HG02938 (cell line): Measurements from ENCODE around the gene STK31.
"Not testable (repeated sequence)": the region's sequence is repeated elsewhere in the genome, so short reads cannot be mapped to it uniquely, and the experiment has no call there.

ENCODE experiments used
- ATAC-seq: cut with Tn5 transposase; IDR thresholded peaks from one replicate; pipeline ENCODE4 v1.9.1; 2021; ENCODE audit warnings: mild to moderate bottlenecking, moderate library complexity; ENCODE audit not compliant: unreplicated experiment

Gene STK31

DNA sequence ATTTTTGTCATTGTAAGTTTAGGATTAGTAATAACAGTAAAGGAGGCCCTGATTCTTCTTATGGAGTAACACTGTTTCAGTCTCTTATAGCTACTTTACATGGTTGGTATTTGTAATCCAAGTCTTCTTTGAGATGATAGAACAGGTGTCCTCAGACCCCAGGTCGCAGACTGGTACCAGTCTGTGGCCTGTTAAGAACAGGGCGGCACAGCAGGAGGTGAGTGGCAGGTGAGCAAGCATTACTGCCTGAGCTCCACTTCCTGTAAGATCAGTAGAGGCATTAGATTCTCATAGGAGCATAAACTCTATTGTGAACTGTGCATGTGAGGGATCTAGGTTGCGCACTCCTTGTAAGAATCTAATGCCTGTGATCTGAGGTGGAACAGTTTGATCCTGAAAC lies 77.3 kb downstream of the STK31 start:
- no peak for ATAC-seq

DNA sequence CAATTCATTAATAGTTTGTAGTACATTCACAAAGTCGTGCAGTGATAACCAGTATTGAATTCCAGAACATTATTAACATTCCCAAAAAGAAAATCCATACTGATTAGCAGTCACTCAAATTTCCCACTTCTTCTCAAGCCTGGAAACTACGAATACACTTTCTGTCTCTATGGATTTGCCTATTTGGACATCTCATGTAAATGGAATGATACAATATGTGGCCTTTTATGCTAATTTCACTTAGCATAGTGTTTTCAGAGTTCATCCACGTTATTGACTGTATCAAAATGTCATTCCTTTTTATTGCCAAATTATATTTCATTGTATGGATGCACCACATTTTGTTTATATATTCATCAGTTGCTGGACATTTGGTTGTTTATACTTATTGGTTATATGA lies 78.8 kb downstream of the STK31 start:
- no peak for ATAC-seq

DNA sequence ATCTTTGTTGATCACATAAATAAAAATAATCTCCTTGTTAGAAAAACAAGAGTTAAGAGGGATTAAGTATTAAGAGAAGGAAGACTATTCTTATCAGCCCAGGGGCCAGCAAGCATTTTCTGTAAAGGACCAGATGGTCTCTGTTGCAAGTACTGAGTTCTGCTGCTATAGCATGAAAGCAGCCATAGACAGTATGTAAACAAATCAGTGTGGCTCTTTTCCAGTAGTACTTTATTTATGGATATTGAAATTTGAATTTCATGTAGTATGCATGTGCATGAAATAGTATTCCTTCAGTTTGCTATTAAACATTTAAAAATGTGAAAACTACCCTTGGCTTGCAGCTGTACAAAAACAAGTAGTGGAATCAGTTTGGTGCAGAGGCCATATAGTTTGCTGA lies 81.7 kb downstream of the STK31 start:
- ATAC-seq = no peak

DNA sequence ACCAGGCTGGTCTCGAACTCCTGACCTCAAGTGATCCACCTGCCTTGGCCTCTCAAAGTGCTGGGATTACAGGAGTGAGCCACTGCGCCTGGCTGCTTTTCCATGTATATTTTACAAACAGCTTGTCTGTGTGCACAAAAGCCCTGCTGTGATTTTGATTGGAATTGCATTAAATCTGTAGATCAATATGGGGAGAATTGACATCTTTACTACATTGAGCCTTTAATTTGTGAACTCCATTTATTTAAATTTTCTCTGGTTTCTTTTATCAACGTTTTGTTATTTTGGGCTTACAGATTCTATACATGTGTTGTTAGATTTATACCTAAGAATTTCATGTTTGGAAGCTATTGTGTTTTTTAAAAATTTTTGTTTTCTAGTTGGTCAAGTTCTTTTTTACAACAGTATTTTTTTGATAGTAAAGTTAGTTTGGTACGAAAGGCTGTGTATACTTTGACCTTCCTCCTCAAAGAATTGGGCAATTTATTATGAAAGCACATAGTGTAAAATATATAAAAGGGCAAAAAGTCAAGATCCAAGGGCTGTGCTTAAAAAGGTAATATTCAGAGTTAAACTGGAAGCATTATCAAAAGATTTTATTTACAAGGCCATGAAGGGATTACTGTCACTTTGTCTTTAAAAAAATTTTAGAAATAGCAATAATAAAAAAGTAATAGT lies 92.8 kb downstream of the STK31 start:
- ATAC-seq = no peak

DNA sequence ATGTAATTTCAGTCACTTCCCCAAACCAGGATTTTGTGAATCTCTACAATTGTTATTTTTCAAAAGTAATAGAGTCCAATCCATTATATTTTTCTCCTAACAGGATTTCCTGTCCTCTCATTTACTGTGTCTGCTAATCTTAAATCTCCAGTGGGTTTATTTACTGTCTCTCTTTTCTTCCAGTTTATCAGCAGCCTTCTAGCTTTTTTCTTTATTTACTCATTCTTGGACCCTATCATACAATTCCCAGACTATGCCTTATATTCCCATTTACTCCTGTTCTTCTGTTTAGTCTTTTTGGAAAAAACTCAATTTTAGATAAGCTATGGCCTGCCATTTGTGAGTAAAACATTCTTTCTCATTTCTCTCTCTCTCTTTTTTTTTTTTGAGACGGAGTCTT lies 94.7 kb downstream of the STK31 start:
- no peak for ATAC-seq

DNA sequence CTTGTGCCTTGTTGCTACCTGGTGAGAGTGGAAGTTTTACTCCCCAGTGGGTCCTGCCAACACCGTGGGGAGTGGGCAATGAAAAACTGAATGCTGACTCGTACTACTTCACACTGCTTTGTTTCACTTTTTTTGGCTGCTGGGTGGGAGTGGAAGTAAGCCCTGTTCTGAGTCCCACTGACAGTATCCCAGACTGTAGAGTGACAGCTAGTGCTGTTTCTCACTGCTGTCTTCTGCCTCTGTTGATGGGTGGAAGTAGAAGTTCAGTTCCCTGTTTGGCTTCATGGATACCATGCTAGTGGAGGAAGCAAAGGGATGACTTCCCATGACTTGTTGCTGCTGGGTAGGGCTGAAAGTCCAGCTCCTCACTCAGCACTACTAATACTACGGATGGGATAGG lies 98.4 kb downstream of the STK31 start:
- ATAC-seq = no peak

DNA sequence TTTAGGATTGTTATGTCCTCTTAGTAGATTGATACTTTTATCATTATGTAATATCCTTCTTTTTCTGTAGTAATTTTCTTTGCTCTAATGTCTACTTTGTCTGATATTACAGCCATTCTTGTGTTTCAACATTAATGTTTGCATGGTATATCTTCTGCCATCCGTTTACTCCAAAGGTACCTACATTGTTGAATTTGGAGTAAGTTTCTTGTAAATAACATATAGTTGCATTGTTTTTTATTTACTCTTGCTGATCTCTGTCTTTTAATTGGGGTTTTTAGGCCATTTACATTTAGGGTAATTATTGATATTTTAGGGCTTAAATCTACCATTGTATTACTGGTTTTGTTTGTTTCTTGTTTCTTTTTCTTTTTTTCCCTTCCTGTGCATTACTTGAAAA lies 100.1 kb downstream of the STK31 start:
- no peak for ATAC-seq

DNA sequence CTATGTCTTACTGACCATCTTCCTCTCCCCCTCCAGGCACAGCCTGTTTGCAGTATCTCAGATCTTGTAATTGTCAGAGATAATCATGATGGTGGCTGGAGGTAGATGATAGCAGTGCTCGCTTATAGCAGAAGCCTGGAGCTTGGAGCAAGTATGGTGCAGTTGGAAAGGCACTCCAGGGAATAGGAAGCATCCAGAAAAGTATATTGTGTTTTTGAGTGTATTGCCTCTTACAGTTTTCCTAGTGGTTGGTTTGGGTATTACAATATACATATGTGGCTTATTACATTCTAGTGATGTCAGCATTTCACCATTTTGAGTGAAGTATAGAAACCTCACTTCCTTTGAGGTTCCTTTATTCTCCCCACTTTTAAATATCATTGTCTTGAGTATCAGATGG lies 101.5 kb downstream of the STK31 start:
- peak; percentile 52 for ATAC-seq

DNA sequence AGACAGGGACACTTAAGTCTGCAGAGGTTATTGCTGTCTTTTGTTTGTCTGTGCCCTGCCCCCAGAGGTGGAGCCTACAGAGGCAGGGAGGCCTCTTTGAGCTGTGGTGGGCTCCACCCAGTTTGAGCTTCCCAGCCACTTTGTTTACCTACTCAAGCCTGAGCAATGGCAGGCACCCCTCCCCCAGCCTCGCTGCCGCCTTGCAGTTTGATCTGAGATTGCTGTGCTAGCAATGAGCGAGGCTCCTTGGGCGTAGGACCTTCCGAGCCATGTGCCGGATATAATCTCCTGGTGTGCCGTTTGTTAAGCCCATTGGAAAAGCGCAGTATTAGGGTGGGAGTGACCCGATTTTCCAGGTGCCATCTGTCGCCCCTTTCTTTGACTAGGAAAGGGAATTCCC lies 118.1 kb downstream of the STK31 start:
- not testable (repeated sequence) for ATAC-seq

DNA sequence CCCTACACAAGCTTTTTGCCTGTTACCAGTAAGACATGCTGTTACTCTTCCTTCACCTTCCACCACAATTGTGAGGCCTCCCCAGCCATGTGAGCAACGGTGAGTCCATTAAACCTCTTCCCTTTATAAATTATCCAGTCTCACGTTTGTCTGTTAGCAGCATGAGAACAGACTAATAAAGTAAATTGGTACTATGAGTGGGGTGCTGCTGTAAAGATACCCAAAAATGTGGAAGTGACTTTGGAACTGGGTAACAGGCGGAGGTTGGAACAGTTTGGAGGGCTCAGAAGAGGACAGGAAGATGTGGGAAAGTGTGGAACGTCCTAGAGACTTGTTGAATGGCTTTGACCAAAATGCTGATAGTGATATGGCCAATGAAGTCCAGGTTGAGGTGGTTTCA lies 122.7 kb downstream of the STK31 start:
- not testable (repeated sequence) for ATAC-seq

DNA sequence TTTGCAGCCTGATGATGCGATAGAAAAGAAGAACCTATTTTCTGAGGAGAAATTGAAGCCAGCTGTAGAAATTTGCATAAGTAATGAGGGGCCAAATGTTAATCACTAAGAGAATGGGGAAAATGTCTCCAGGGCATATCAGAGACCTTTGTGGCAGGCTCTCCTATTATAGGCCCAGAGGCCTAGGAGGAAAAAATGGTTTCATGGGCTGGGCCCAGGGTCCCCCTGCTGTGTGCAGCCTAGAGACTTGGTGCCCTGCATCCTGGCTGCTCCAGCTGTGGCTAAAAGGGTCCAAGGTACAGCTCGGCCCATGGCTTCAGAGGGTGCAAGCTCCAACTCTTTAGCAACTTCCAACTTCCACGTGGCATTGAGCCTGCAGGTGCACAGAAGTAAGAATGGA lies 123.4 kb downstream of the STK31 start:
- no peak for ATAC-seq

DNA sequence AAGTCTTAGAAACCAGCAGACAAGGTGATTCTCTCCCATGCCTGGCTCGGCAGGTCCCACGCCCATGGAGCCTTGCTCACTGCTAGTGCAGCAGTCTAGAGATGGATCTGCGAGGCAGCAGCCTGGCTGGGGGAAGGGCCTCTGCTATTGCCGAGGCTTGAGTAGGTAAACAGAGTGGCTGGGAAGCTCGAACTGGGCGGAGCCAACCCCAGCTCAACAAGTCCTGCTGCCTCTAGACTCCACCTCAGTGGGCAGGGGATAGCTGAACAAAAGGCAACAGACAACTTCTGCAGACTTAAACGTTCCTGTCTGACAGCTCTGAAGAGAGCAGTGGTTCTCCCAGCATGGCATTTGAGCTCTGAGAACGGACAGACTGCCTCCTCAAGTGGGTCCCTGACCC lies 134.8 kb downstream of the STK31 start:
- ATAC-seq = not testable (repeated sequence)

DNA sequence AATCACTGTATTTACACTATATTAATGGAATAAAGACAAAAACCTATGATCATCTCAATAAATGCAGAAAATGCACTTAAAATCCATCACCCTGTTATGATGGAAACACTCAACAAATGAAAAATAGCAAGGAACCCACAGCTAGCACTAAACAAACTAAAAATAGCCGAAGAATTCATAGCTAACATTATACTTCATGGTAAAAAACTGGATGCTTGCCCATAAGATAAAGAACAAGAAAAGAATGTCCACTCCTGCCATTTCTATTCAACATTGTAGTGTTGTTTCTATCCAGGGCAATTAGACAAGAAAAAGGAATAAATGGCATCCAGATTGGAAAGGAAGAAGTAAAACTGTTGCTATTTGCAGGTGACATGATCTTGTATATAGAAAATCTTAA lies 142.1 kb downstream of the STK31 start:
- no peak for ATAC-seq

DNA sequence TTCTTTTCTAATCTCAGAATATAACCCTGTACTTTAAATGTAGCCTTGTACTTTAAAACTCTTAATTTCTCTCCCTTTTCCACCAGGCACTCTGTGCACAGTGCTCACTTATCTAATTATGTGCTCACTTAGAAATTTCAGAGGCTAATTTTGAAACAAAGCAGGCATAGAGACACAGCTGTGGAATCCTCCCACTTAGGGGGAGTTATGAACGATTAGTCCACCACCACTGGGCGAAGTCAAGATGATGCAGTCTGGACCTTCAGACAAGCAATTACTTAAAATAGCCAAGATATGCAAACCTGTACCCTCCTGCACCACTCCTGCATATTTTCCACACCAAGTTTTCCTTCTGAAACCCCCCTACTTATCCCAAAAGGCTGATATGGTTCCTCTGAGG lies 143.0 kb downstream of the STK31 start:
- ATAC-seq = no peak

DNA sequence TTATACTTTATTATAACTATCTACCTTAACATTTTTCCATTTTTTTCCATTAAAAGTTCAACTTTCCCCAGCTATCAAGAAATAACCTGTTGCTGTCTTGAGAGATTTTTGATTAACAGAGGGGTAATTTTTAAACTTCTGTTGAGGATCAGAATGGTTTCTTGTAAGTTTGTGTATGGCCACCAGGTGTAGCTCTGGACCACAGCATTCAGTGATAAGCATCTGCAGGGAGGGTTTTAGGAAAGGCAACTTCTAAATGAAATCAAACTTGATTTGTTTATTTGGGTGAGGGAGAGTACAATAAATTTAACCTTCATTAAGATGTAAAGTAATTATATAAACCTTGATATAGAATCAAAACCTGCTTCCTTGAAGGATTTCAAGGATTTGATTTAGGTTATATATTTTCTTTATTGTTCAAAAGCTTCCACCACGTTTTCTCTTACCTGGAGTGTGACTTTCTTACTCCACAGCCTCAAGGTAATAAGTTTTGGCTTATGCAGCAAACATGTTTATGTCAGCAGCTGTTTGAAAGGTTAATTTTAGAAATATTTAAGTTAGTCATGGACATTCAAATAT lies 153.3 kb downstream of the STK31 start:
- ATAC-seq = no peak

DNA sequence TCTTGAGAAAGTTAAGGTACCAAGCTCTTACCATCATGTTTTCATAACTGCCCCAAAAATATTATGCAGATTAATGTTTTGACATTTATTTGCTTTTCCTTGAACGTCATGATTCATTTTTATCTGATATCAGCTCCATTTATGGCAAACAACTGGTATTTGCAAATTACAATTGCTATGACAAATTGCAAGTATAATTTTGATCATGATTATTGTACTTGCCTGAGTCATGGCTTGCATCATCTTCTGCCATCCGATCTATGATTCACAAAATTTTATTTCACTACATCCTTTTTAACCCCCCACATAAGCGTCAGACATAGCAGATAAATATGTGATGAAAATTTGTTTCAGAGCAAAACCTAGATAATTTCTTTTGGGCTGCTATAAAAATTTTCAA lies 155.0 kb downstream of the STK31 start:
- ATAC-seq = no peak

DNA sequence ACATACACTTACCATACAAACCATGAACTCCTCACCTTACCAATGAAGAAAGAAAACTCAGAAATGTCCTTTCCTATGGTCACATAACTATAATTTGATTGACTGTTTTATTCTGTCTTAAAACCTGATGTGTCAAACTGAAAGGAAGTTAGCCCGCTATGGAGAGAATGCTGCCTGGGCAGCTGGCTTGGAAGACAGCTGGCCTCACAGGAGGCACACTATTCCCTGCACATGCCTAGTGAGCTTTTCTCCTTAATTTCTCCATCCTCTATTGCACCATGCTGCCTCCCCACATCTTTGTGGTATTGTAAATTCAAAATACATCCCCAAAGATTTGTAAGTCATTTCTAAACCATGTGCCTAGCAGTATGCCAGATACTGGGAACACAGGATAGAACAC lies 163.3 kb downstream of the STK31 start:
- no peak for ATAC-seq

DNA sequence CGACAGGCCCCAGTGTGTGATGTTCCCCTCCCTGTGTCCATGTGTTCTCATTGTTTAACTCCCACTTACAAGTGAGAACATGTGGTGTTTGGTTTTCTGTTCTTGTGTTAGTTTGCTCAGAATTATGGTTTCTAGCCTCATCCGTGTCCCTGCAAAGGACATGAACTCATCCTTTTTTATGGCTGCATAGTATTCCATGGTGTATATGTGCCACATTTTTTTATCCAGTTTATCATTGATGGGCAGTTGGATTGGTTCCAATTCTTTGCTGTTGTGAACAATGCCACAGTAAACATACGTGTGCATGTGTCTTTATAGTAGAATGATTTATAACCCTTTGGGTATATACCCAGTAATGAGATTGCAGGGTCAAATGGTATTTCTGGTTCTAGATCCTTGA lies 166.5 kb downstream of the STK31 start:
- ATAC-seq = not testable (repeated sequence)
